Psoas muscle (tissue), 8 donors: ENCODE data around the gene GRB10. TPM values are rescaled to one million over a fixed set of nuclear protein-coding genes. Genes with fewer than 3 reads are reported as not detected.

Source experiments
- ATAC-seq, 4 donors: fragments of 200-7000 bp; cut with Tn5 transposase; one replicate each; pipeline ENCODE4 v1.9.1; 2020; ENCODE audit warnings: moderate library complexity in 3 of 4, mild to moderate bottlenecking in 2 of 4
- DNase-seq, 2 donors: peaks; one replicate each; pipeline ENCODE4 v3.0.0-alpha.2; 2020
- H3K27ac ChIP-seq: fragments of 200-600 bp; one replicate; pipeline ENCODE4 v1.8.0; 2022
- H3K27me3 ChIP-seq, 3 donors: fragments of 200-600 bp in 1 of 3; one replicate each; pipeline versions ENCODE4 v1.6.1 to v1.8.0; 2013 to 2022; ENCODE audit warnings: low read length in 2 of 3, mild to moderate bottlenecking in 2 of 3, moderate library complexity in 1 of 3; ENCODE audit not compliant: insufficient read depth in 3 of 3
- H3K36me3 ChIP-seq, 2 donors: fragments of 200-600 bp in 1 of 2; one replicate each; pipeline versions ENCODE4 v1.6.1 to v1.8.0; 2013 to 2022; ENCODE audit warnings: low read depth in 1 of 2, mild to moderate bottlenecking in 1 of 2, moderate library complexity in 1 of 2; ENCODE audit not compliant: insufficient read depth in 1 of 2
- H3K4me1 ChIP-seq: fragments of 200-600 bp; one replicate; pipeline ENCODE4 v1.8.0; 2022
- H3K4me3 ChIP-seq: fragments of 200-600 bp; one replicate; pipeline ENCODE4 v1.8.0; 2022; ENCODE audit warnings: mild to moderate bottlenecking
- H3K9me3 ChIP-seq: fragments of 200-600 bp; one replicate; pipeline ENCODE4 v1.8.0; 2022
- WGBS, 3 donors: extraction: QIAGEN DNeasy Blood & Tissue Kit; methylation state at CpG; one replicate each; pipeline versions ENCODE4 v1.1.6 to v1.1.7; 2013; 5-methylcytosine and 5-hydroxymethylcytosine counted together
- intact Hi-C, 2 donors: fragments of 100-400 bp; cut with DNase I; formaldehyde crosslinking; loops; one replicate each; pipeline versions ENCODE4 v1.11.0 to v1.14.2; 2022
- polyA plus RNA-seq, 3 donors: library from polyadenylated mRNA; stranded (reverse); fragments of 200-250 nt; gene quantifications; one replicate each; pipeline ENCODE4 v1.2.3, GENCODE V29; 2013
- total RNA-seq, 4 donors: library from RNA; stranded (reverse); fragmentation: NEBNext Ultra II Directional in 2 of 4; extraction: Animal tissue kit (Norgen Biotek cat#: 25700) in 2 of 4; gene quantifications; one replicate each; pipeline versions ENCODE4 v1.2.1 to v1.2.4, GENCODE V29; 2021 to 2023
- TF ChIP-seq, protein P1 (sequence below): fragments of 200-600 bp; IDR thresholded peaks from one replicate; pipeline ENCODE4 v1.8.0; 2022; ENCODE audit warnings: antibody characterized with exemption
- donor health status: healthy with polysubstance abuse.
- donor health status: DM: no; HTN: no; CAD: no; lungs with moderate emphysema.
- donor health status: Bipolar disorder and iron deficiency.
- donor health status: healthy.
- donor health status: DM: yes; HTN: yes; CAD: no.
- donor health status: DM: no; HTN: no; CAD: no.
- donor health status: DM: no; HTN: no; CAD: no.
- donor health status: DM: yes; HTN: yes; CAD: no.

The GRB10 gene
- total and polyA plus RNA-seq, 7 donors = 25.8 to 72.7 (median 53.0) TPM

DNA sequence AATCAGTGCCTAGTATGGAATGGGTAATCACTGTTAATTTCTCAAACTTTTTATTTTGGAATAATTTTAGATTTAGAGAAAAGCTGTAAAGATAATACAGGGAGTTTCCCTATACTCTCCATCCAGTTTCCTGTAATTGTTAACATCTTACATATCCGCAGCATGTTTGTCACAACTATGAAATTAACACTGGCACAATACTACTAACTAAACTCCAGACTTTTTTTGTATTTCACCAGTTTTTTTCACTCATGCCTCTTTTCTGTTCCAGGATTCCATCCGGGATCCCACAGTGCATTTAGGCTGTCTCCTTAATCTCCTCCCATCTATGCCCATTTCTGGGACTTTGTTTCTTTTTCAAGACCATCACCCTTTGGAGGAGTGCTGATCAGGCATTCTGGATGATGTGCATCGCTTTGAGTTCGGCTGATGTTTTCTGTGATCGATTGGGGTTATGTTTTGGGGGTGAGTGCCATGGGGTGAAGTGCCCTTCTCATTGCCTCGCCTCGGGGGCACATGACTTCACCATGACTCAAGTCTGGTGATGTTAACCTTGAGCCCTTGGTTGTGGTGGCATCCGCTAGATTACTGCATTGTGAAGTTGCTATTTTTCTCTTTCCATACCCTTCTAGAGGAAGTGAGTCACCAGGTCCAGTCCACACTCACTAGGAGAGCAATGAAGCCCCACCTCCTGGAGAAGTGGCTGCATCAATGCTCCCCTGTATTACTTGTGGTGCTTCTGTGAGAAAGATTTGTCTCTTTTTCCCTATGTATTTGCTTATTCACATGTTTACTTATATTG, 43.9 kb upstream of the GRB10 start:
- TF ChIP-seq, protein P1, sequence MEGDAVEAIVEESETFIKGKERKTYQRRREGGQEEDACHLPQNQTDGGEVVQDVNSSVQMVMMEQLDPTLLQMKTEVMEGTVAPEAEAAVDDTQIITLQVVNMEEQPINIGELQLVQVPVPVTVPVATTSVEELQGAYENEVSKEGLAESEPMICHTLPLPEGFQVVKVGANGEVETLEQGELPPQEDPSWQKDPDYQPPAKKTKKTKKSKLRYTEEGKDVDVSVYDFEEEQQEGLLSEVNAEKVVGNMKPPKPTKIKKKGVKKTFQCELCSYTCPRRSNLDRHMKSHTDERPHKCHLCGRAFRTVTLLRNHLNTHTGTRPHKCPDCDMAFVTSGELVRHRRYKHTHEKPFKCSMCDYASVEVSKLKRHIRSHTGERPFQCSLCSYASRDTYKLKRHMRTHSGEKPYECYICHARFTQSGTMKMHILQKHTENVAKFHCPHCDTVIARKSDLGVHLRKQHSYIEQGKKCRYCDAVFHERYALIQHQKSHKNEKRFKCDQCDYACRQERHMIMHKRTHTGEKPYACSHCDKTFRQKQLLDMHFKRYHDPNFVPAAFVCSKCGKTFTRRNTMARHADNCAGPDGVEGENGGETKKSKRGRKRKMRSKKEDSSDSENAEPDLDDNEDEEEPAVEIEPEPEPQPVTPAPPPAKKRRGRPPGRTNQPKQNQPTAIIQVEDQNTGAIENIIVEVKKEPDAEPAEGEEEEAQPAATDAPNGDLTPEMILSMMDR = no peak
- H3K4me1 ChIP-seq = no peaks in the 10 kb centered on the region
- peak in 1 of 4 donors; percentile 37 for ATAC-seq

DNA sequence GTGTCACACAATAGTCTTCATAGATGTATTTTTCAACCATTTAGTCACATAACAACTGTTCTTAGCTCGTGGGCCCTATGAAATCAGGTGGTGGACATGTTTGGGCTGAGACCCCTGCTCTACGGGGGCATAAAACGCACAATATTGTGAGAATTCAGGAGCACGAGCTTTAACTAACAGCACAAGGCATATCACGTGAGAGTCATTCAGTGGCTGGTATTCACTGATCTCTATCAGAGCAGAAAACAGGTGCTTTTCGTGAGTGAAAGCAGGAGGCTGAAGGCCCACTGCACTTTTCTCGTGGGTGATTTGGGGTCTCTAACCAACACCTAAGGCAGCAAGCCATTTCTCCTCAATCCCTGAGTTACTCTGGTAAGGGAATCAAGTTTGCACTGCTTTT, 42.8 kb upstream of the GRB10 start:
- TF ChIP-seq, protein P1 = no peak

More for the DNA sequence above, 43.9 kb upstream of the GRB10 start:
- no peak for DNase-seq
- no peaks in the 10 kb centered on the region for H3K36me3 ChIP-seq
- intact Hi-C loops = no loop called here
- no peak overlapping the region for H3K4me3 ChIP-seq
- H3K27me3 ChIP-seq = no peaks in the 10 kb centered on the region
- H3K9me3 ChIP-seq = no peaks in the 10 kb centered on the region
- 76 to 80% (median 77%) methylated on average over 8 of the region's 8 CpGs for WGBS, 3 donors
- no peak overlapping the region for H3K27ac ChIP-seq

DNA sequence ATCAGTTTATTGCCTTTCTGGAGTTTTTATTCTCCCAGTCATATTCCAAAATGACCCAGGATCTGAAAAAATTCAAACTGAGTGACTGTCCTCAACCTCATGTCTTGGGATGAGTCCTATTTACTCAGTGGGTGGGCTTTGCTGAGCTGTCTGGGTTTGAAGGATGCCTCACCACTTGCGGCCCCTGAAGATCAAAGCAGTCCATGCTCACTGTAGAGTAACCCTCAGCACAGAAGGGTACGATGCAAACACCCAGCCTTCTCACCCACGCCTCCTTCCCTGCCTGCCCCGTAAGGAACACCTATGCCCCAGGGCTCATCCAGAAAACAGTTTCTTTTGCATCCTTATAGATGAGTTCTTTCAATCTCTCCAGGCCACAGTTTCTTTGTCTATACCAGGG, 42.2 kb upstream of the GRB10 start:
- Histone ChIP-seq H3K36me3 (no peaks in the 10 kb centered on the region), H3K4me1 (no peaks in the 10 kb centered on the region), H3K27me3 (no peaks in the 10 kb centered on the region), H3K27ac (no peak overlapping the region), H3K4me3 (no peak overlapping the region), H3K9me3 (no peaks in the 10 kb centered on the region)
- WGBS, 3 donors = 70 to 86% (median 84%) methylated on average over 4 of the region's 4 CpGs
- ATAC-seq (no peak), DNase-seq (no peak)
- TF ChIP-seq, protein P1 = no peak
- intact Hi-C loops = no loop called here

More for the DNA sequence above, 42.8 kb upstream of the GRB10 start:
- Histone ChIP-seq H3K36me3 (no peaks in the 10 kb centered on the region), H3K4me1 (no peaks in the 10 kb centered on the region), H3K27ac (no peak overlapping the region), H3K9me3 (no peaks in the 10 kb centered on the region), H3K4me3 (no peak overlapping the region), H3K27me3 (no peaks in the 10 kb centered on the region)
- no peak for ATAC-seq
- no peak for DNase-seq
- WGBS, 3 donors = 80 to 89% (median 81%) methylated on average over 7 of the region's 7 CpGs
- intact Hi-C loops = no loop called here

DNA sequence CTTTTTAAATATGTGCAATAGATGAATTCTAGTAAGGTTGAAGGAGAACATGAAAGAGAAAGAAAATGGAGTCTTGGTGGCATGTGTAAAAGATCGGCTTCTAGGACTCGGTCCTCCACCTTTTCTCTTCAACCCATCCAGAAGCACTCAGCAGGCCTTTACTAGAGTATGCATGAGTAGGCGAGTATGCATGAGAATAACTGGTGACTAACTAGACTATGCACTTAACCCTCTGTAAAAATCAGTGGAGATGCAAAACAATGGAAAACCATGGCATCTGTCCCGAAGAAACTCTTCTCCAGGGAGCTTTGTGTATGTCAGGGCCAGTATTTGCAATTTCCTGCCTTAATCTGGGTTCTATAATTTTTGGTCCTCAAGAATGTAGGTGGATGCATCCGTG, 40.0 kb upstream of the GRB10 start:
- TF ChIP-seq, protein P1 = no peak

More for the DNA sequence above, 40.0 kb upstream of the GRB10 start:
- peak overlapping the region; percentile 76 for H3K27ac ChIP-seq
- no peaks in the 10 kb centered on the region for H3K9me3 ChIP-seq
- ATAC-seq = peak in 2 of 4 donors; percentile 29 to 32
- H3K4me1 ChIP-seq = no peaks in the 10 kb centered on the region
- 82 to 83% (median 83%) methylated on average over 5 of the region's 5 CpGs for WGBS, 3 donors
- no peaks in the 10 kb centered on the region for H3K27me3 ChIP-seq
- no peaks in the 10 kb centered on the region for H3K36me3 ChIP-seq
- DNase-seq = no peak
- intact Hi-C loops = no loop called here
- no peak overlapping the region for H3K4me3 ChIP-seq
